Endothelial cell of umbilical vein (primary cell): ENCODE results near the gene PGBD5. TPM values are rescaled to one million over a fixed set of nuclear protein-coding genes. Genes with fewer than 3 reads are reported as not detected.

Experiments
- BruUV-seq: library from RNA; stranded (reverse); fragments of 400-500 nt; replicated peaks from 2 replicates; lab custom pipeline; 2021; lab: Mats Ljungman, UMichigan
- CTCF ChIA-PET: fragments of 300-600, 350-600 bp; sonication (Branson Sonifier 250); formaldehyde crosslinking; loops from one replicate; lab custom pipeline; 2021; ENCODE audit warnings: antibody characterized with exemption, inconsistent platforms; lab: Charles Lee
- POLR2A ChIA-PET: fragments of 300-600, 350-600 bp; sonication (Branson Sonifier 250); formaldehyde crosslinking; loops from one replicate; lab custom pipeline; 2021; ENCODE audit warnings: antibody characterized with exemption, inconsistent platforms; lab: Charles Lee
- DNase-seq: peaks from one replicate; pipeline ENCODE4 v3.0.0-alpha.2; 2011; ENCODE audit warnings: low read depth, low spot score
- FAIRE-seq: peaks from 2 replicates; lab custom pipeline; 2011; peaks lifted over from hg19 to GRCh38; lab: Jason Lieb, UNC
- H2AFZ ChIP-seq: 2 replicates; pipeline ENCODE4 v1.6.0; 2012; ENCODE audit warnings: low read depth, low read length, control low read depth, inconsistent platforms
- H3K27ac ChIP-seq: 2 replicates; pipeline ENCODE4 v1.5.1; 2011; ENCODE audit warnings: low read depth, mild to moderate bottlenecking, control low read depth, low read length, moderate library complexity; ENCODE audit not compliant: insufficient read depth
- H3K27me3 ChIP-seq, 2 experiments: 2 replicates each; pipeline versions ENCODE4 v1.6.0 to v1.6.1; 2011; ENCODE audit warnings: low read length in 2 of 2, mixed read lengths in 1 of 2; ENCODE audit not compliant: control insufficient read depth in 2 of 2, insufficient read depth in 2 of 2
- H3K36me3 ChIP-seq, 2 experiments: 2 replicates in 1 of 2; 3 replicates in 1 of 2; pipeline ENCODE4 v1.5.1; 2011; ENCODE audit warnings: low read length in 2 of 2, mild to moderate bottlenecking in 1 of 2, moderate library complexity in 1 of 2; ENCODE audit not compliant: control insufficient read depth in 2 of 2, insufficient read depth in 2 of 2; ENCODE audit errors: extremely low read depth in 1 of 2
- H3K4me1 ChIP-seq: 3 replicates; pipeline ENCODE4 v1.5.1; 2011; ENCODE audit warnings: mild to moderate bottlenecking, low read length; ENCODE audit not compliant: control insufficient read depth, insufficient read depth; ENCODE audit errors: extremely low read depth
- H3K4me2 ChIP-seq: 2 replicates; pipeline ENCODE4 v1.6.1; 2011; ENCODE audit warnings: low read length, control low read depth, mixed read lengths; ENCODE audit not compliant: insufficient read depth
- H3K4me3 ChIP-seq, 3 experiments: fragments of 200-600 bp in 1 of 3; sonication (generic), shearing (Covaris generic) in 1 of 3; replicated peaks in 1 of 3; 2 replicates each; pipeline ENCODE4 v1.5.1; 2011 to 2016; ENCODE audit warnings: control low read depth in 3 of 3, low read length in 3 of 3, mild to moderate bottlenecking in 2 of 3, inconsistent platforms in 1 of 3, low read depth in 1 of 3, moderate library complexity in 1 of 3; ENCODE audit not compliant: insufficient read depth in 1 of 3
- H3K79me2 ChIP-seq: 2 replicates; pipeline ENCODE4 v1.6.0; 2012; ENCODE audit warnings: low read length, inconsistent platforms; ENCODE audit not compliant: control insufficient read depth, insufficient read depth
- H3K9ac ChIP-seq: replicated peaks from 2 replicates; pipeline ENCODE3; 2011; ENCODE audit warnings: low read length, control low read depth; ENCODE audit not compliant: insufficient read depth; ENCODE audit errors: extremely low read depth
- H3K9me1 ChIP-seq: replicated peaks from 3 replicates; pipeline ENCODE4 v1.6.0; 2011; ENCODE audit warnings: mild to moderate bottlenecking, low read length; ENCODE audit not compliant: control insufficient read depth, insufficient read depth; ENCODE audit errors: extremely low read depth
- H3K9me3 ChIP-seq: replicated peaks from 2 replicates; pipeline ENCODE4 v1.5.1; 2012; ENCODE audit warnings: low read length, inconsistent platforms; ENCODE audit not compliant: control insufficient read depth, insufficient read depth
- H4K20me1 ChIP-seq: replicated peaks from 2 replicates; pipeline ENCODE3; 2011; ENCODE audit warnings: mild to moderate bottlenecking, low read length; ENCODE audit not compliant: control insufficient read depth, insufficient read depth; ENCODE audit errors: extremely low read depth
- CTCF ChIP-seq, 2 donors: IDR thresholded peaks; 1 replicate in 1 of 2; 2 replicates in 1 of 2; pipeline ENCODE4 v1.5.1; 2011; ENCODE audit warnings: low read length in 2 of 2, mild to moderate bottlenecking in 2 of 2, moderate library complexity in 2 of 2, control low read depth in 1 of 2, inconsistent platforms in 1 of 2, low read depth in 1 of 2; ENCODE audit not compliant: insufficient read depth in 1 of 2; ENCODE audit errors: extremely low read depth in 1 of 2
- EZH2 ChIP-seq: IDR thresholded peaks from 2 replicates; pipeline ENCODE4 v1.6.1; 2012; ENCODE audit warnings: borderline replicate concordance, low read depth, mild to moderate bottlenecking, moderate library complexity, low read length, inconsistent platforms; ENCODE audit not compliant: severe bottlenecking
- FOS ChIP-seq: IDR thresholded peaks from 2 replicates; pipeline ENCODE4 v1.6.1; 2011; ENCODE audit warnings: mild to moderate bottlenecking, low read length, moderate library complexity, borderline replicate concordance; ENCODE audit not compliant: insufficient read depth
- GATA2 ChIP-seq: IDR thresholded peaks from 2 replicates; pipeline ENCODE4 v1.7.0; 2011; ENCODE audit warnings: low read depth, mild to moderate bottlenecking, moderate library complexity, mixed read lengths, low read length; ENCODE audit not compliant: insufficient read length, insufficient read depth
- JUN ChIP-seq: IDR thresholded peaks from 2 replicates; pipeline ENCODE4 v1.6.1; 2011; ENCODE audit warnings: borderline replicate concordance, low read depth; ENCODE audit not compliant: insufficient read length, insufficient read depth
- MAX ChIP-seq: IDR thresholded peaks from 2 replicates; pipeline ENCODE4 v1.6.1; 2011; ENCODE audit not compliant: insufficient read depth, insufficient read length
- MYC ChIP-seq: IDR thresholded peaks from one replicate; pipeline ENCODE4 v1.6.1; 2011; ENCODE audit warnings: mild to moderate bottlenecking, low read depth, low read length
- POLR2A ChIP-seq: IDR thresholded peaks from 2 replicates; pipeline ENCODE4 v1.6.1; 2012; ENCODE audit warnings: low read depth, mild to moderate bottlenecking, control low read depth, low read length
- POLR2AphosphoS5 ChIP-seq: IDR thresholded peaks from 2 replicates; pipeline ENCODE4 v1.6.1; 2012; ENCODE audit warnings: low read depth, mild to moderate bottlenecking, control low read depth, low read length, moderate library complexity; ENCODE audit not compliant: insufficient read depth
- dilution Hi-C: fragments of 300-500 bp; cut with MboI; formaldehyde crosslinking; loops from one replicate; pipeline ENCODE4 v1.15.0; 2019; ENCODE audit warnings: low sequenced_read_pairs; ENCODE audit not compliant: extremely low pct_ligation_motif_present
- intact Hi-C: fragments of 100-400 bp; cut with micrococcal nuclease; formaldehyde crosslinking; loops from one replicate; pipeline ENCODE4 v1.10.0; 2022
- polyA plus RNA-seq, 4 experiments: library from polyadenylated mRNA; depleted of rRNA in 3 of 4; stranded (reverse) in 3 of 4; unstranded in 1 of 4; fragments of >200 nt; gene quantifications; 2 replicates each; pipeline versions ENCODE4 v1.2.1 to v1.2.3, GENCODE V29; 2011 to 2012; ENCODE audit warnings: missing spikeins in 1 of 4
- total RNA-seq: library from RNA; stranded (reverse); gene quantifications from 2 replicates; pipeline ENCODE4 v1.2.3, GENCODE V29; 2021

PGBD5 gene
- total and polyA plus RNA-seq, 2 donors (not counting 3 experiments of a cell fraction or from before 2014, with no cell fraction given), result 0.03 TPM; not detected in 1

GRCh38 chr1:230435108-230435507, 9.0 kb upstream of the PGBD5 start:
- no peaks in the 10 kb centered on the region for H3K36me3 ChIP-seq
- no peak overlapping the region for H2AFZ ChIP-seq
- no peaks in the 10 kb centered on the region for H3K27me3 ChIP-seq
- BruUV-seq, result no TSS peak
- DNase-seq (no peak), FAIRE-seq (no peak)
- CTCF ChIA-PET, result no interaction called here
- H3K9ac ChIP-seq, result no peak overlapping the region
- H3K27ac ChIP-seq, result no peak overlapping the region
- H3K4me1 ChIP-seq, result no peaks in the 10 kb centered on the region
- dilution Hi-C loops (no loop called here), intact Hi-C loops (no loop called here)
- POLR2A ChIA-PET, result no interaction called here
- no peaks in the 10 kb centered on the region for H3K79me2 ChIP-seq
- no peaks in the 10 kb centered on the region for H3K9me1 ChIP-seq
- H3K9me3 ChIP-seq, result no peaks in the 10 kb centered on the region
- TF ChIP-seq FOS, result no peak
- TF ChIP-seq CTCF (IDR thresholded peaks at IDR 0.05; ENCODE audit: extremely low read depth in 1 of 2, insufficient read depth in 1 of 2, low read depth in 1 of 2, low read length in 2 of 2), result no peak
- no peak for TF ChIP-seq EZH2
- TF ChIP-seq POLR2A, result no peak
- TF ChIP-seq MAX, result no peak
- TF ChIP-seq MYC, result no peak
- TF ChIP-seq JUN, result no peak
- no peak for TF ChIP-seq POLR2AphosphoS5
- TF ChIP-seq GATA2, result no peak
- H3K4me3 ChIP-seq, result no peak overlapping the region
- H3K4me2 ChIP-seq, result no peak overlapping the region
- H4K20me1 ChIP-seq, result no peaks in the 10 kb centered on the region
